A549 treated with dexamethasone at 1 μM for 4 hours (cell line): Measurements from ENCODE around the gene RNASE3. TPM values are rescaled to one million over a fixed set of nuclear protein-coding genes. Genes with fewer than 3 reads are reported as not detected.

Experiments used
- total RNA-seq: library from RNA; stranded (reverse); fragments of 200-300 nt; extraction: Qiagen RNA extraction; gene quantifications from 5 replicates; pipeline ENCODE4 v1.2.3, GENCODE V29; 2022

RNASE3 gene
- not detected in 5 replicates for total RNA-seq

GRCh38 chr14:20891126-20891825, at the start of gene RNASE3:
RNASE3 (plus strand) TSS chr14:20891385; CDS start chr14:20891687, 302 bp downstream.

Other genes with a start within 250 kb of the RNASE3 start
- not detected in 5 replicates for gene OR6S1, start 249.7 kb upstream of the RNASE3 start, total RNA-seq
- 5.4 to 9.5 TPM (median 8.4 TPM) in 5 replicates for gene RNASE4, start 206.8 kb upstream of the RNASE3 start, total RNA-seq
- gene ANG, start 202.6 kb upstream of the RNASE3 start, total RNA-seq, result 7.0 to 11.3 TPM (median 9.3 TPM) in 5 replicates
- not detected in 5 replicates for gene EDDM3A, start 145.5 kb upstream of the RNASE3 start, total RNA-seq
- gene EDDM3B, start 123.0 kb upstream of the RNASE3 start, total RNA-seq, result not detected in 5 replicates
- not detected in 5 replicates for gene RNASE6, start 110.1 kb upstream of the RNASE3 start, total RNA-seq
- 0.15 to 0.45 TPM (median 0.30 TPM) in 5 replicates for gene RNASE1, start 88.5 kb upstream of the RNASE3 start, total RNA-seq
- not detected in 5 replicates for gene RNASE2, start 64.1 kb downstream of the RNASE3 start, total RNA-seq
- 64.2 to 74.5 TPM (median 71.2 TPM) in 5 replicates for gene METTL17, start 98.6 kb downstream of the RNASE3 start, total RNA-seq
- not detected in 5 replicates for gene SLC39A2, start 107.9 kb downstream of the RNASE3 start, total RNA-seq
- gene NDRG2, start 133.7 kb downstream of the RNASE3 start, total RNA-seq, result 2.1 to 3.3 TPM (median 2.6 TPM) in 5 replicates
- gene TPPP2, start 138.8 kb downstream of the RNASE3 start, total RNA-seq, result not detected in 5 replicates
- gene RNASE13, start 143.4 kb downstream of the RNASE3 start, total RNA-seq, result not detected in 5 replicates
- gene RNASE7, start 151.0 kb downstream of the RNASE3 start, total RNA-seq, result not detected in 5 replicates
- not detected in 5 replicates for gene RNASE8, start 166.4 kb downstream of the RNASE3 start, total RNA-seq
- 6.1 to 9.8 TPM (median 9.0 TPM) in 5 replicates for gene ARHGEF40, start 178.9 kb downstream of the RNASE3 start, total RNA-seq
- 16.2 to 30.7 TPM (median 28.5 TPM) in 5 replicates for gene ZNF219, start 207.3 kb downstream of the RNASE3 start, total RNA-seq
- 0.90 to 1.1 TPM (median 0.96 TPM) in 5 replicates for gene TMEM253, start 209.7 kb downstream of the RNASE3 start, total RNA-seq